Adrenal gland (tissue), 12 donors: ENCODE results near the gene TNFRSF14. TPM values are rescaled to one million over a fixed set of nuclear protein-coding genes. Genes with fewer than 3 reads are reported as not detected.

Experiments
- DNase-seq, 7 donors: peaks; one replicate each; pipeline ENCODE4 v3.0.0-alpha.2; 2019 to 2020
- H3K27ac ChIP-seq, 5 donors: fragments of 200-600 bp; sonication (generic) in 4 of 5; 1 replicate in 3 of 5; 2 replicates in 2 of 5; pipeline versions ENCODE4 v1.5.1 to v1.8.0; 2016 to 2020; ENCODE audit warnings: mild to moderate bottlenecking in 1 of 5
- H3K27me3 ChIP-seq: fragments of 200-600 bp; 2 replicates; pipeline ENCODE4 v1.8.0; 2021
- H3K36me3 ChIP-seq, 2 donors: fragments of 200-600 bp; replicated peaks in 1 of 2; 1 replicate in 1 of 2; 2 replicates in 1 of 2; pipeline versions ENCODE4 v1.5.1 to v1.8.0; 2018 to 2022
- H3K4me1 ChIP-seq, 2 donors: fragments of 200-600 bp; replicated peaks in 1 of 2; 1 replicate in 1 of 2; 2 replicates in 1 of 2; pipeline versions ENCODE4 v1.5.1 to v1.8.0; 2018 to 2021
- H3K4me3 ChIP-seq, 4 donors: fragments of 200-600 bp; sonication (generic) in 3 of 4; one replicate each; pipeline ENCODE4 v1.5.1; 2016 to 2018
- H3K9me3 ChIP-seq, 3 donors: fragments of 200-600 bp; sonication (generic) in 1 of 3; replicated peaks in 1 of 3; 1 replicate in 2 of 3; 2 replicates in 1 of 3; pipeline versions ENCODE4 v1.5.1 to v1.8.0; 2016 to 2021
- CTCF ChIP-seq, 6 experiments: fragments of 450-650 bp in 4 of 6; fragments of 200-600 bp in 2 of 6; sonication (generic) in 1 of 6; IDR thresholded peaks; 1 replicate in 5 of 6; 2 replicates in 1 of 6; pipeline versions ENCODE4 v1.5.1 to v1.8.0; 2016 to 2021; ENCODE audit warnings: antibody characterized with exemption in 6 of 6, mild to moderate bottlenecking in 2 of 6, moderate library complexity in 1 of 6
- POLR2A ChIP-seq, 2 donors: fragments of 450-650 bp; IDR thresholded peaks; one replicate each; pipeline ENCODE4 v1.6.1; 2017; ENCODE audit warnings: antibody characterized with exemption in 2 of 2, mild to moderate bottlenecking in 2 of 2, moderate library complexity in 1 of 2
- WGBS, 4 donors: extraction: QIAGEN DNeasy Blood & Tissue Kit in 2 of 4; methylation state at CpG; one replicate each; pipeline versions ENCODE4 v1.1.5 to v1.1.7; 2013 to 2017; 5-methylcytosine and 5-hydroxymethylcytosine counted together
- intact Hi-C, 2 donors: fragments of 100-400 bp; cut with DNase I; formaldehyde crosslinking; loops; one replicate each; pipeline versions ENCODE4 v1.14.1 to v1.15.0; 2022 to 2023
- polyA plus RNA-seq, 3 donors: library from polyadenylated mRNA; stranded (reverse); fragments of 200-250 nt in 2 of 3; fragments of 350-450 nt in 1 of 3; fragmentation: Illumina TruSeq in 1 of 3; extraction: RNeasy Lipid Tissue Mini Kit (QIAGEN cat#74804) in 1 of 3; gene quantifications; one replicate each; pipeline ENCODE4 v1.2.3, GENCODE V29; 2013 to 2014
- total RNA-seq, 9 donors: library from RNA; depleted of rRNA in 4 of 9; stranded (reverse); fragments of >200 nt in 4 of 9; fragments of 120-200 nt in 1 of 9; fragmentation: NEBNext Ultra II Directional in 1 of 9; extraction: Animal tissue kit (Norgen Biotek cat#: 25700) in 1 of 9; gene quantifications; one replicate each; pipeline versions ENCODE4 v1.1.0 to v1.2.4, GENCODE V29; 2013 to 2023
- donor health status: healthy with polysubstance abuse.
- donor health status: Bipolar disorder and iron deficiency.
- donor health status: DM: yes; HTN: yes; CAD: no.
- donor health status: DM: no; HTN: no; CAD: no.
- donor health status: DM: no; HTN: no; CAD: no.
- donor health status: DM: yes; HTN: yes; CAD: no.

The TNFRSF14 gene
- total and polyA plus RNA-seq, 12 donors, result 7.0 to 554 (median 116) TPM

GRCh38 chr1:2605509-2606395 is 49.6 kb downstream of the TNFRSF14 start:
- H3K9me3 ChIP-seq, result no peaks in the 10 kb centered on the region
- H3K4me3 ChIP-seq, result no peak overlapping the region
- H3K27me3 ChIP-seq, result peaks cover 4% of the 10 kb centered on the region
- intact Hi-C loops, result no loop called here
- no peak overlapping the region for H3K27ac ChIP-seq
- no peaks in the 10 kb centered on the region for H3K36me3 ChIP-seq
- no peaks in the 10 kb centered on the region for H3K4me1 ChIP-seq
- 76 to 84% (median 79%) methylated on average over 10 to 48 of the region's 48 CpGs for WGBS, 4 donors
- TF ChIP-seq POLR2A (IDR thresholded peaks at IDR 0.05) (no peak), CTCF (IDR thresholded peaks at IDR 0.05) (no peak)
- DNase-seq, result peak in 3 of 7 donors; percentile 5 to 14 (median 11)

GRCh38 chr1:2606396-2606880 is 50.3 kb downstream of the TNFRSF14 start:
- TF ChIP-seq CTCF (IDR thresholded peaks at IDR 0.05) (no peak), POLR2A (IDR thresholded peaks at IDR 0.05) (no peak)
- H3K27me3 ChIP-seq, result peaks cover 4% of the 10 kb centered on the region
- H3K27ac ChIP-seq, result no peak overlapping the region
- intact Hi-C loops, result no loop called here
- H3K4me3 ChIP-seq, result no peak overlapping the region
- no peaks in the 10 kb centered on the region for H3K9me3 ChIP-seq
- peak in 1 of 7 donors; percentile 3 for DNase-seq
- H3K36me3 ChIP-seq, result no peaks in the 10 kb centered on the region
- WGBS, 4 donors, result 83 to 87% (median 86%) methylated on average over 8 to 15 of the region's 15 CpGs; no CpG with 5 or more reads in 1 of the 4 donors
- H3K4me1 ChIP-seq, result no peaks in the 10 kb centered on the region

GRCh38 chr1:2606881-2607621 is 50.9 kb downstream of the TNFRSF14 start:
- TF ChIP-seq CTCF (IDR thresholded peaks at IDR 0.05), result no peak
- TF ChIP-seq POLR2A (IDR thresholded peaks at IDR 0.05), result no peak
- Histone ChIP-seq H3K4me3 (no peak overlapping the region), H3K9me3 (no peaks in the 10 kb centered on the region), H3K27me3 (peaks cover 4% of the 10 kb centered on the region), H3K4me1 (no peaks in the 10 kb centered on the region), H3K36me3 (no peaks in the 10 kb centered on the region), H3K27ac (peak overlapping the region in 1 of 5 donors; percentile 78)
- 79 to 86% (median 81%) methylated on average over 24 to 36 of the region's 36 CpGs for WGBS, 4 donors
- peak in 2 of 7 donors; percentile 11 to 12 for DNase-seq
- intact Hi-C loops, result no loop called here

- H3K36me3 ChIP-seq, result no peaks in the 10 kb centered on the region
- DNase-seq, result peak in 5 of 7 donors; percentile 6 to 33 (median 25)
- intact Hi-C loops, result no loop called here
- H3K27ac ChIP-seq, result peak overlapping the region in 1 of 5 donors; percentile 78
- peaks cover 4% of the 10 kb centered on the region for H3K27me3 ChIP-seq
- 50 to 81% (median 75%) methylated on average over 2 to 13 of the region's 13 CpGs for WGBS, 4 donors
- TF ChIP-seq CTCF (IDR thresholded peaks at IDR 0.05) (no peak), POLR2A (IDR thresholded peaks at IDR 0.05) (no peak)
- no peaks in the 10 kb centered on the region for H3K4me1 ChIP-seq
- H3K4me3 ChIP-seq, result no peak overlapping the region
- H3K9me3 ChIP-seq, result no peaks in the 10 kb centered on the region
These were observed 51.5 kb downstream of the TNFRSF14 start for GRCh38 chr1:2607641-2608091.
